HepG2 (cell line): Measurements from ENCODE around the gene EMC8. TPM values are rescaled to one million over a fixed set of nuclear protein-coding genes. Genes with fewer than 3 reads are reported as not detected.

Source experiments
- ATAD3A ChIP-seq: sonication (generic); formaldehyde crosslinking; IDR thresholded peaks from 2 replicates; pipeline ENCODE4 v1.4.0; 2020; ENCODE audit warnings: missing genetic modification reagents
- CEBPG ChIP-seq: IDR thresholded peaks from 2 replicates; pipeline ENCODE4 v1.6.1; 2016
- HNF4G ChIP-seq, 2 experiments: sonication (generic) in 1 of 2; formaldehyde crosslinking in 1 of 2; IDR thresholded peaks; 2 replicates each; pipeline versions ENCODE4 v1.4.0 to v1.6.1; 2011 to 2020; ENCODE audit warnings: borderline replicate concordance in 2 of 2, low read depth in 2 of 2, mild to moderate bottlenecking in 2 of 2, low read length in 1 of 2, missing genetic modification reagents in 1 of 2, moderate library complexity in 1 of 2
- MLLT10 ChIP-seq: sonication (generic); formaldehyde crosslinking; IDR thresholded peaks from 2 replicates; pipeline ENCODE4 v1.4.0; 2020; ENCODE audit warnings: missing genetic modification reagents
- MTA3 ChIP-seq: sonication (generic); formaldehyde crosslinking; IDR thresholded peaks from 2 replicates; pipeline ENCODE4 v1.4.0; 2020; ENCODE audit warnings: missing genetic modification reagents
- MXI1 ChIP-seq: IDR thresholded peaks from 3 replicates; pipeline ENCODE4 v1.6.1; 2012; ENCODE audit warnings: low read depth, low read length, inconsistent platforms, borderline replicate concordance
- RARG ChIP-seq: sonication (generic); formaldehyde crosslinking; IDR thresholded peaks from 2 replicates; pipeline ENCODE4 v1.4.0; 2020; ENCODE audit warnings: low read depth, mild to moderate bottlenecking, missing genetic modification reagents
- REPIN1 ChIP-seq: sonication (generic); formaldehyde crosslinking; IDR thresholded peaks from 2 replicates; pipeline ENCODE4 v1.8.0; 2022; ENCODE audit warnings: missing genetic modification reagents, low read depth, mild to moderate bottlenecking, borderline replicate concordance
- ZMAT3 ChIP-seq: sonication (generic); formaldehyde crosslinking; conservative IDR thresholded peaks from 2 replicates; pipeline ENCODE4 v1.7.0; 2021; ENCODE audit warnings: missing genetic modification reagents
- ZNF12 ChIP-seq: sonication (generic); formaldehyde crosslinking; IDR thresholded peaks from 2 replicates; pipeline ENCODE4 v1.5.0; 2020; ENCODE audit warnings: missing genetic modification reagents
- ZNF232 ChIP-seq: sonication (generic); formaldehyde crosslinking; IDR thresholded peaks from 2 replicates; pipeline ENCODE4 v1.4.0; 2020; ENCODE audit warnings: missing genetic modification reagents, borderline replicate concordance
- ZNF251 ChIP-seq: sonication (generic); formaldehyde crosslinking; IDR thresholded peaks from 2 replicates; pipeline ENCODE4 v1.9.0; 2021; ENCODE audit warnings: mild to moderate bottlenecking, missing genetic modification reagents
- ZNF367 ChIP-seq: sonication (generic); formaldehyde crosslinking; IDR thresholded peaks from 2 replicates; pipeline ENCODE4 v1.4.0; 2020; ENCODE audit warnings: missing genetic modification reagents, borderline replicate concordance
- polyA plus RNA-seq, 8 experiments: library from polyadenylated mRNA; depleted of rRNA in 3 of 8; stranded (reverse) in 7 of 8; unstranded in 1 of 8; fragments of >200 nt; fragmentation: Illumina TruSeq in 4 of 8; extraction: Trizol in 4 of 8; gene quantifications; 2 replicates each; pipeline versions ENCODE4 v1.2.1 to v1.2.3, GENCODE V29; 2011 to 2016; ENCODE audit warnings: low read depth in 4 of 8, missing spikeins in 1 of 8, mixed read lengths in 1 of 8; ENCODE audit not compliant: insufficient read depth in 1 of 8
- total RNA-seq, 5 experiments: library from RNA; depleted of rRNA; stranded (reverse); fragments of >200 nt; fragmentation: Illumina TruSeq; extraction: Trizol; gene quantifications; 2 replicates each; pipeline ENCODE4 v1.2.3, GENCODE V29; 2016; ENCODE audit warnings: low read depth in 1 of 5
- TF ChIP-seq, protein P1 (sequence below): sonication (generic); formaldehyde crosslinking; conservative IDR thresholded peaks from 2 replicates; pipeline ENCODE4 v1.4.0; 2020; ENCODE audit warnings: missing genetic modification reagents
- TF ChIP-seq, protein P2 (sequence below): sonication (generic); formaldehyde crosslinking; IDR thresholded peaks from 2 replicates; pipeline ENCODE4 v1.4.0; 2020; ENCODE audit warnings: missing genetic modification reagents, borderline replicate concordance
- TF ChIP-seq, protein P3 (sequence below): sonication (generic); formaldehyde crosslinking; IDR thresholded peaks from 2 replicates; pipeline ENCODE4 v1.5.0; 2020; ENCODE audit warnings: missing genetic modification reagents
- TF ChIP-seq, protein P4 (sequence below): sonication (generic); formaldehyde crosslinking; IDR thresholded peaks from 2 replicates; pipeline ENCODE4 v1.4.0; 2020; ENCODE audit warnings: missing genetic modification reagents

The EMC8 gene
- total and polyA plus RNA-seq, 2 of the 13 experiments (the other 11 are each of a cell fraction or from before 2014, with no cell fraction given), result 55.0 to 76.0 TPM

DNA sequence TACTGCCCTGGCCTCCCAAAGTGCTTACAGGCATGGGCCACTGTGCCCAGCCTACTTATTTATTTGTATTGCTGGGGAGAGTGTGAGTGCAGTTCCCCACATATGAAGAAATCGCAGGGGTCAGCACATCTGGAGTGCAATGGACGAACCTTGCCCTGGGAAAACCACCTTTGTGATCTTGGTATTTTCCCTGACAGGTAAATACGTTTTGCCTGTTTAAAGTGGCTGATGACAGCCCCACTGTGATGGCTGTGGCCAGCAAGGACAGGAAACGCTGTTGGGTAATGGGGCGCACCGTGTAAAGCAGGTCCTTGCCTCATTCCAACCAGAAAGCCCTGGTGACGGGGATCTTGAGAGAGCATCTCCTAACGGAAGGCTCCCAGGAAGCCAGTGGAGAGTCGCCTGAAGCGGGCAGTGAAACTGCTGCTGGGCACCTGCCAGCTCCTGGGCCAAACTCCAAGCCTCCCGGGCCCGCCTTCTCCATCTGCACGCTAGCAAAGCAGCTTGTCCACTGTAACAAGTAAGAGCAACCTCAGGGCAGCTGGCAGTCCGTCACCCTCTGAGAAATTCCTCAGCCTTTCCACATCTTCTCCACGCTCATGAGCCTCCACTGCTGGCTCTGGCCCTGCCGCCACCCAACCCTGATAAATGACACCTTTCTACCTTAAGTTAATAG lies 17.5 kb downstream of the EMC8 start (continued):
- TF ChIP-seq ZNF367 (CRISPR knock-in tag), result 0 out of 2 replicates have a peak, but pooled peaks have one; percentile 40
- no peak for TF ChIP-seq ZMAT3 (CRISPR knock-in tag)
- TF ChIP-seq, protein P1, sequence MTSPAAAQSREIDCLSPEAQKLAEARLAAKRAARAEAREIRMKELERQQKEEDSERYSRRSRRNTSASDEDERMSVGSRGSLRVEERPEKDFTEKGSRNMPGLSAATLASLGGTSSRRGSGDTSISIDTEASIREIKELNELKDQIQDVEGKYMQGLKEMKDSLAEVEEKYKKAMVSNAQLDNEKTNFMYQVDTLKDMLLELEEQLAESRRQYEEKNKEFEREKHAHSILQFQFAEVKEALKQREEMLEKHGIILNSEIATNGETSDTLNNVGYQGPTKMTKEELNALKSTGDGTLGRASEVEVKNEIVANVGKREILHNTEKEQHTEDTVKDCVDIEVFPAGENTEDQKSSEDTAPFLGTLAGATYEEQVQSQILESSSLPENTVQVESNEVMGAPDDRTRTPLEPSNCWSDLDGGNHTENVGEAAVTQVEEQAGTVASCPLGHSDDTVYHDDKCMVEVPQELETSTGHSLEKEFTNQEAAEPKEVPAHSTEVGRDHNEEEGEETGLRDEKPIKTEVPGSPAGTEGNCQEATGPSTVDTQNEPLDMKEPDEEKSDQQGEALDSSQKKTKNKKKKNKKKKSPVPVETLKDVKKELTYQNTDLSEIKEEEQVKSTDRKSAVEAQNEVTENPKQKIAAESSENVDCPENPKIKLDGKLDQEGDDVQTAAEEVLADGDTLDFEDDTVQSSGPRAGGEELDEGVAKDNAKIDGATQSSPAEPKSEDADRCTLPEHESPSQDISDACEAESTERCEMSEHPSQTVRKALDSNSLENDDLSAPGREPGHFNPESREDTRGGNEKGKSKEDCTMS (CRISPR knock-in tag), result no peak
- TF ChIP-seq MLLT10 (CRISPR knock-in tag), result no peak
- TF ChIP-seq MXI1, result no peak
- TF ChIP-seq, protein P2, sequence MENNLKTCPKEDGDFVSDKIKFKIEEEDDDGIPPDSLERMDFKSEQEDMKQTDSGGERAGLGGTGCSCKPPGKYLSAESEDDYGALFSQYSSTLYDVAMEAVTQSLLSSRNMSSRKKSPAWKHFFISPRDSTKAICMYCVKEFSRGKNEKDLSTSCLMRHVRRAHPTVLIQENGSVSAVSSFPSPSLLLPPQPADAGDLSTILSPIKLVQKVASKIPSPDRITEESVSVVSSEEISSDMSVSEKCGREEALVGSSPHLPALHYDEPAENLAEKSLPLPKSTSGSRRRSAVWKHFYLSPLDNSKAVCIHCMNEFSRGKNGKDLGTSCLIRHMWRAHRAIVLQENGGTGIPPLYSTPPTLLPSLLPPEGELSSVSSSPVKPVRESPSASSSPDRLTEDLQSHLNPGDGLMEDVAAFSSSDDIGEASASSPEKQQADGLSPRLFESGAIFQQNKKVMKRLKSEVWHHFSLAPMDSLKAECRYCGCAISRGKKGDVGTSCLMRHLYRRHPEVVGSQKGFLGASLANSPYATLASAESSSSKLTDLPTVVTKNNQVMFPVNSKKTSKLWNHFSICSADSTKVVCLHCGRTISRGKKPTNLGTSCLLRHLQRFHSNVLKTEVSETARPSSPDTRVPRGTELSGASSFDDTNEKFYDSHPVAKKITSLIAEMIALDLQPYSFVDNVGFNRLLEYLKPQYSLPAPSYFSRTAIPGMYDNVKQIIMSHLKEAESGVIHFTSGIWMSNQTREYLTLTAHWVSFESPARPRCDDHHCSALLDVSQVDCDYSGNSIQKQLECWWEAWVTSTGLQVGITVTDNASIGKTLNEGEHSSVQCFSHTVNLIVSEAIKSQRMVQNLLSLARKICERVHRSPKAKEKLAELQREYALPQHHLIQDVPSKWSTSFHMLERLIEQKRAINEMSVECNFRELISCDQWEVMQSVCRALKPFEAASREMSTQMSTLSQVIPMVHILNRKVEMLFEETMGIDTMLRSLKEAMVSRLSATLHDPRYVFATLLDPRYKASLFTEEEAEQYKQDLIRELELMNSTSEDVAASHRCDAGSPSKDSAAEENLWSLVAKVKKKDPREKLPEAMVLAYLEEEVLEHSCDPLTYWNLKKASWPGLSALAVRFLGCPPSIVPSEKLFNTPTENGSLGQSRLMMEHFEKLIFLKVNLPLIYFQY, result no peak
- TF ChIP-seq HNF4G (IDR thresholded peaks at IDR 0.05; ENCODE audit: borderline replicate concordance, low read depth, low read length), result peak; percentile 35; the same call in 1 of the 2 replicates
- no peak for TF ChIP-seq HNF4G (CRISPR knock-in tag; IDR thresholded peaks at IDR 0.05; ENCODE audit: borderline replicate concordance, low read depth)
- no peak for TF ChIP-seq ATAD3A
- no peak for TF ChIP-seq MTA3 (CRISPR knock-in tag)
- TF ChIP-seq, protein P3, sequence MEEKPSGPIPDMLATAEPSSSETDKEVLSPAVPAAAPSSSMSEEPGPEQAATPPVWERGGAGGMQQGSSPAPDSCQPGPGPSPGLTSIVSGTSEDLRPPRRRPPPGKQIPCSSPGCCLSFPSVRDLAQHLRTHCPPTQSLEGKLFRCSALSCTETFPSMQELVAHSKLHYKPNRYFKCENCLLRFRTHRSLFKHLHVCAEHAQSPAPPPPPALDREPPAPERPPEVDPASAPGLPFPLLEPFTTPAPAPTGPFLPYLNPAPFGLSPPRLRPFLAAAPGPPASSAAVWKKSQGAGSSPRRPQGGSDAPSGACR (CRISPR knock-in tag), result no peak
- no peak for TF ChIP-seq REPIN1 (CRISPR knock-in tag)
- TF ChIP-seq ZNF232 (CRISPR knock-in tag), result no peak
- TF ChIP-seq, protein P4, sequence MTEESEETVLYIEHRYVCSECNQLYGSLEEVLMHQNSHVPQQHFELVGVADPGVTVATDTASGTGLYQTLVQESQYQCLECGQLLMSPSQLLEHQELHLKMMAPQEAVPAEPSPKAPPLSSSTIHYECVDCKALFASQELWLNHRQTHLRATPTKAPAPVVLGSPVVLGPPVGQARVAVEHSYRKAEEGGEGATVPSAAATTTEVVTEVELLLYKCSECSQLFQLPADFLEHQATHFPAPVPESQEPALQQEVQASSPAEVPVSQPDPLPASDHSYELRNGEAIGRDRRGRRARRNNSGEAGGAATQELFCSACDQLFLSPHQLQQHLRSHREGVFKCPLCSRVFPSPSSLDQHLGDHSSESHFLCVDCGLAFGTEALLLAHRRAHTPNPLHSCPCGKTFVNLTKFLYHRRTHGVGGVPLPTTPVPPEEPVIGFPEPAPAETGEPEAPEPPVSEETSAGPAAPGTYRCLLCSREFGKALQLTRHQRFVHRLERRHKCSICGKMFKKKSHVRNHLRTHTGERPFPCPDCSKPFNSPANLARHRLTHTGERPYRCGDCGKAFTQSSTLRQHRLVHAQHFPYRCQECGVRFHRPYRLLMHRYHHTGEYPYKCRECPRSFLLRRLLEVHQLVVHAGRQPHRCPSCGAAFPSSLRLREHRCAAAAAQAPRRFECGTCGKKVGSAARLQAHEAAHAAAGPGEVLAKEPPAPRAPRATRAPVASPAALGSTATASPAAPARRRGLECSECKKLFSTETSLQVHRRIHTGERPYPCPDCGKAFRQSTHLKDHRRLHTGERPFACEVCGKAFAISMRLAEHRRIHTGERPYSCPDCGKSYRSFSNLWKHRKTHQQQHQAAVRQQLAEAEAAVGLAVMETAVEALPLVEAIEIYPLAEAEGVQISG, result 0 out of 2 replicates have a peak, but pooled peaks have one; percentile 23
- TF ChIP-seq CEBPG, result peak; percentile 54
- no peak for TF ChIP-seq RARG
- TF ChIP-seq ZNF12 (CRISPR knock-in tag), result no peak
- no peak for TF ChIP-seq ZNF251 (CRISPR knock-in tag)
